NOMO-1 treated with DMSO at 0.1 percent for 48 hours (cell line): ENCODE measurements around the gene RAB11FIP2.

ENCODE experiments used
- DNase-seq: peaks from one replicate; lab custom pipeline; 2025; ENCODE audit not compliant: unreplicated experiment; lab: John Stamatoyannopoulos, UW

The RAB11FIP2 gene

DNA sequence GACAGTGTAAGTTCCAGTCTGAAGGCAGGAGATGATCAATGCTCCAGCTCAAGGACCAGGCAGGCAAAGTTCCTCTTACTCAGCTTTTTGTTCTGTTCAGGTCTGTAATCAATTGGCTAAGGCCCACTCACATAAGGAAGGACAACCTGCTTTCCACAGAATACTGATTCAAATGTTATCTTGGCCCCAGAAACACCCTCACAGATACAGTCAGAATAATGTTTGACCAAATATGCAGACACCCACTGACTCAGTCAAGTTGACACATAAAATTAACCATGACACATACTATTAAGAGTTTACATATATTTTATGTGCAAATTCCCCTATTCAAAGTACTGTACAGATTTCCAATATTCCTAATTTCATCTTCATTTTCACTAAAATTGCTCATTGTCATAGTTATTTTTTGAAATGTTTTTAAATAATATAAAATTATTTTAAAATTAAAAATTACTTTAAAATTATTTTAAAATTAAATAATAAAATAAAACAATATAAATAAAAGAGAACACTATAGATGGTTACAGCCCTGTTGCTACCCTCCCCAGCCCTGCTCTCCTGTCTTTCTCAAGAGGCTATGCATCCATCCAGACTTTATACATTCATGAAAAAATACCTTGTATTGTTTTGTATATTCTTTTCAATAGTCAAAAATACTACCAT lies 59.4 kb downstream of the RAB11FIP2 start:
- no peak for DNase-seq

DNA sequence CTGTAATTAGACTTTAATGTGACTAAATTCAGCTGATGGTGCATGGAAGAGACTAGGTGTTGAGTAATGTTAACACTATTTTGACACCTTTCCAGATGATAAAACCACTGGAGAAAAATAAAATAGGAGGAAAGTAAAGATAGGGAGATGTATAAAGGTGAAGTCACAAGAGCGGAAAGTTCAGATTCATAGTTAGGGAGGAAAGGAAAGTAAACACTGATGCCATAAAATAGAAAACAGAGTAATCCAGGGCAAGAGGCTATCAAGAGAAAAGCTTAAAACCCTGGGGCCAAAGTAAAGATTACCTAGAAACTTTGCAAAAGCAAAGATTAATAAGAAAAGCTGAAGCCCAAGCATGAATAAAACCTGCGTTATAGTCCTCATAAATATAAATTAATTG lies 62.8 kb downstream of the RAB11FIP2 start:
- no peak for DNase-seq

- DNase-seq = no peak
These were observed 65.7 kb downstream of the RAB11FIP2 start for GRCh38 chr10:117980755-117981702.

- no peak for DNase-seq
These were observed 66.5 kb downstream of the RAB11FIP2 start for GRCh38 chr10:117980216-117980615.

DNA sequence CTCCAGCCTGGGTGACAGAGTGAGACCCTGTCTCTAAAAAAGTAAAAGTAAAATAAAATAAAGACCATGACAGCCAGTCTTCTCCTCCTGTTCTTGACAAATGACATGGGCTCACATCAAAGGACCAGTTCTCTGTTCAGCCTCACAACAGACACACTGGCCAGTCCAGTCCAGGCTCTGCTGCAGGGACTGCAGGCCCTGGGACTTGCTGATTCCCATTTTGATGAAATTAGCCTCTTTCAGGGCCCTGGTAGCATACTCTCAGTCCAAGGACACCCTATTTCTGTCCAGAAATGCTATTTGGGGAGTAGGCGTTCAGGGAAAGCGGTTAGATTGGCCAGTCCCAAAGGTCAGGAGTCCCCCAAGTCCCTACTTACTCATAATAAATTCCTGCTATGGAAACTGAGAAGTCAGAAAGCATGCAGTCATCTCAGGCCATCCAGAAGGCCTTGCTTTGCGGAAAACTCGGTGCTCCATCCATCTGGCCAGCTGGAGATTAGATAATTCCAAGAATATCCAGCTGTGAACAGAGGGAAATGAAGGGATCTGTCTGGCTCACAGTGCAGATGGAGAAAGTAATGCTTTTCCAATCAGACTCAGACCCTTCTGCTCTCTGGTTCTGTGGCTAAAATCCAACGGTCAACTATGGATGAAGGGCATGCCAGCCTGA lies 74.4 kb downstream of the RAB11FIP2 start:
- no peak for DNase-seq

DNA sequence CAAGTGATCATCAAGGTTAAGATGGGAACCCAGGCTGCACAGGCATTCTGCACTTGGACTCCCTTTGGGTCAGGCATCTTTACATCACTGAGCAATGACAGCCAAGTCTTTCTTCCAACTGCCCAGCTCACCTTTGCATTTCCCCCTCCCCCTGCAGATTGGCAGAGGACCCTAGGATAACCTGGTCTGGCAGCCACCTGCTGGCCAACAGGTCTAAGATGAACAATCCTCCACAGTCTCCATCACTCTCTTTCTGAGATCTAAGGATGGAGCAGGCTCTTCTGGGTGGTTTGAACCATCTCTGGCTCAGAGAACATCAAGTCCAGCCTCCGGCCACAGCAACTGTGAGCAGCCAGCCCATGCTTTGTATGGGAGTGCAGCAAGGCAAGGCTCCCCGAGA lies 75.8 kb downstream of the RAB11FIP2 start:
- no peak for DNase-seq

DNA sequence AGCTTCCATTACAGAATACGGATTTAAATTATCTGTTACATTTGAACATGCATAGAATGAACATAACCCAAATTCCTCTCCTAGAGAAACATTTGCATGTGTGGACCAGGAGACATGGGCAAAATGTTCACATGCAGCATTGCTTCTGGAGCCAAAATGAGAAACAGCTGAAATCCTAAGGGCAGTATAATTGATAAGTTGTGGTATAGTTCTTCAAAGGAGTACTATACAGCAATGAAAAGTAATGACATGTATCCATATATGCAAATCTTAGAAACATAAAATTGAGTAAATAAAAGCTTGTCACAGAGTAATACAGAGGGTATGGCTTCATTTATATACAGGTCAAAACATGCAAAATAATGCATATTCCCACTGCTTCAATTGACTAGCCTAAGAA lies 77.1 kb downstream of the RAB11FIP2 start:
- no peak for DNase-seq

DNA sequence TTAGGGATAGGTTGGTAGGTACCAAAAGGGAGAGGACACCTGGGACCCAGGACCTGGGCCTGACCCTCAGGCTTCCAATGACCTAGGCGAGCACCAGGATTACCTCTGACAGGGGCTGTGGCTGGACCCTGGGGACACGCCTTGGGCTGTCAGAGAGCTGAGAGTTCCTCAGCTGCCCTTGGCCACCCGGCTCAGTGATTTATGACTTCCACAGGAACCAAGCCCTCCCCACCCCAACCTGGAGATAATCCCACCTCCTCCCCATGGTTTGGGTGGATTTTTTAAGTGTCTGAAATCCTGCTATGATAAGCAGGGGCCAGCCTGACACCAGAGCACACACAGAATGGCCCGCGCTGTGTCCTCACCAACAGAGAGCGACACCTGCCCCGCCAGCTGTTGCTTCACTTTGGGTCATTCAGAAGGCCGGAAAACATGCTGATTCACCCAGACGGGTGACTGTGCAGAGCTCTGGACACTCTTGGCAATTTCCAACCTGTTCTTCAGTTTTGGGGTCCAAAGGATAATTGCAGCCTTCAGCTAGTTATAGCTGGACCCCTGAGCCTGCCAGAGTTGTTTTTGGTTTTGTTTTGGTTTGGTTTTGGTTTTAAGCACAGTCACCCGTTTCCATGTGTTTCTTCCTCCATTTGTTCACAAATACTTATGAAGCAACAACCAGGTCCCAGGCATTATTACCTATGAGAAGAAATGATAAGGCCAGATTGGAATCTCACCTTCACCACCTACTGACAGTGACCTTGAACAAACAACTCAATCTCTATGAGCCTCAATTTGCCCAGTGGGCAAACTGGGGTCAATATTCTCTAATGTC lies 78.2 kb downstream of the RAB11FIP2 start:
- DNase-seq = peak; percentile 6

GRCh38 chr10:117967149-117967650 lies 79.5 kb downstream of the RAB11FIP2 start:
- no peak for DNase-seq

DNA sequence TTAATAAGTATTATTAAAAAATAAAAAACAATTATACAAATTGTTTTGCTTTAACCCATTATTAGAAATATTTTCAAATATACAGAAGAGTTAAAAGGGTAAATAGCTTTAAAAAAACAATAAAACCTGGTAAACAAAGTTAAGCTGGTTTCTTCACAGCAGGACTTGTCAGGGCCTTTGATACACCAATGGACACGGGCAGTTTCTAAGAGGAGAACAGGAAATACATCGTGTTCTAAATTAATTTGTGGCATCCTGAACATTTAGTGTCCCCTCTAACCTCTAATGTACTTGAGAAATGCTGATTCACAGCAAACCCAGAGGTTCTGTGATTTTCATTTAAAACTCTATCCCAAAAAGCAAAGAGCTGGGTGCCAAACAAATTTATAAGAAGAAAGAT lies 80.8 kb downstream of the RAB11FIP2 start:
- no peak for DNase-seq

DNA sequence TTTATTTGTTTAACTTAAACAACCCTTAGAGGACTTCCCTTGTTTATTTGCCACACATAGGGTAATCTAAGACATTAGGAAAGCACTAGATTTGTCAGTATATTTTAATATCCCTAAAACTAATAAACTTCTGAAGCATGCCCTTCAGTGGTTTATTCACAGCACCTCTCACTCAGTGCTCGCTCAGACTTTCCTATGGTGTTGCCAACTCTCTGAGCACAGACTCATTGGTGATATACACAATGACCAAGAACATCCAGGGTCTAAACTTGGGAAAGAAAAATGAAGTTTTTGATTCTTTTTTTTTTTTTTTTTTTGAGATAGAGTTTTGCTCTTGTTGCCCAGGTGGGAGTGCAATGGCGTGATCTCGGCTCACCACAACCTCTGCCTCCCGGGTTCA lies 82.2 kb downstream of the RAB11FIP2 start:
- no peak for DNase-seq

- DNase-seq = no peak
These were observed 86.3 kb downstream of the RAB11FIP2 start for GRCh38 chr10:117960345-117960935.

- no peak for DNase-seq
These were observed 89.8 kb downstream of the RAB11FIP2 start for GRCh38 chr10:117956972-117957371.

DNA sequence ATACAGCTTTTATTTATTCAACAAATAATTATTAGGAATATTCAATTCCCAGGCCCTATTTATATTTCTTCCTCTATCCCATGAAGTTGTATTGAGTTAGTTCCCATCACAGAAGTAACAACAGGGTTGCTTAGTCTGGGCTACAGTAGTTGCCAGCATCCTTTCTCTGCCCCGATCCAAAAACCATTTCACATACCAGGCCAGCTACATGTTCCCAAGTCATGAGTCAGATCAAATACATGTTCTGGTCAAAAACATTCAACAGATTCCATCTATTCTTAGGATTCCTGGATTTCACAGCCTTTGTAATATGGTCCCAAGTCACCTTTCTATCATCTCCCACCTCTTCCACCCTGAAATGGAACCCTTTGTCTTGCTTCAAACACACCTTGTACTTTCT lies 91.6 kb downstream of the RAB11FIP2 start:
- no peak for DNase-seq
